ENCODE results near the gene CYRIA. TPM values are rescaled to one million over a fixed set of nuclear protein-coding genes. Genes with fewer than 3 reads are reported as not detected.

Gene CYRIA
- total RNA-seq, 6 experiments from 2014 or later: 1.6 to 6.3 (median 3.1) TPM

- ATAC-seq (peak in 1 of 4 donors; percentile 34), DNase-seq (no peak)
- 60% methylated on average over 1 of the region's 3 CpGs for WGBS (ENCODE audit: insufficient coverage, low coverage, low lambda C conversion rate, missing lambda C conversion rate)
- TF ChIP-seq POLR2A (IDR thresholded peaks at IDR 0.05): no peak
- TF ChIP-seq CTCF (IDR thresholded peaks at IDR 0.05): no peak
- intact Hi-C loops (cut with DNase I): no loop called here
- H3K27ac ChIP-seq: peak overlapping the region in 2 of 3 donors; percentile 53 to 68
- no peak overlapping the region for H3K4me3 ChIP-seq
- H3K4me1 ChIP-seq: peaks cover 0 to 14% (median 0%) of the 10 kb centered on the region in 4 donors
- H3K36me3 ChIP-seq: no peaks in the 10 kb centered on the region
- H3K27me3 ChIP-seq: no peaks in the 10 kb centered on the region
- H3K9me3 ChIP-seq: no peaks in the 10 kb centered on the region
Observed at GRCh38 chr2:16626497-16626896, 39.1 kb downstream of the CYRIA start.

- TF ChIP-seq POLR2A (IDR thresholded peaks at IDR 0.05) (no peak), CTCF (IDR thresholded peaks at IDR 0.05) (no peak)
- Histone ChIP-seq H3K27ac (peak overlapping the region; percentile 34 to 68 (median 53)), H3K9me3 (no peaks in the 10 kb centered on the region), H3K4me3 (no peak overlapping the region), H3K4me1 (peaks cover 0 to 14% (median 0%) of the 10 kb centered on the region in 4 donors), H3K36me3 (no peaks in the 10 kb centered on the region), H3K27me3 (no peaks in the 10 kb centered on the region)
- WGBS (ENCODE audit: insufficient coverage, low coverage, low lambda C conversion rate, missing lambda C conversion rate): 55% methylated on average over 2 of the region's 2 CpGs
- intact Hi-C loops (cut with DNase I): no loop called here
- ATAC-seq: no peak
- no peak for DNase-seq
Observed at GRCh38 chr2:16625759-16626158, 39.9 kb downstream of the CYRIA start.

GRCh38 chr2:16625201-16625729 is 40.4 kb downstream of the CYRIA start:
- peaks cover 0 to 14% (median 0%) of the 10 kb centered on the region in 4 donors for H3K4me1 ChIP-seq
- WGBS (ENCODE audit: insufficient coverage, low coverage, low lambda C conversion rate, missing lambda C conversion rate): 43% methylated on average over 4 of the region's 5 CpGs
- intact Hi-C loops (cut with DNase I): no loop called here
- no peaks in the 10 kb centered on the region for H3K27me3 ChIP-seq
- peak; percentile 53 to 66 (median 62) for ATAC-seq
- no peak for DNase-seq
- no peaks in the 10 kb centered on the region for H3K36me3 ChIP-seq
- H3K27ac ChIP-seq: peak overlapping the region; percentile 34 to 68 (median 53)
- TF ChIP-seq CTCF (IDR thresholded peaks at IDR 0.05) (no peak), POLR2A (IDR thresholded peaks at IDR 0.05) (no peak)
- H3K4me3 ChIP-seq: no peak overlapping the region
- H3K9me3 ChIP-seq: no peaks in the 10 kb centered on the region

GRCh38 chr2:16624436-16624780 is 41.2 kb downstream of the CYRIA start:
- Histone ChIP-seq H3K4me3 (no peak overlapping the region), H3K9me3 (no peaks in the 10 kb centered on the region)
- no peak for TF ChIP-seq CTCF (IDR thresholded peaks at IDR 0.05)
- no peak for TF ChIP-seq POLR2A (IDR thresholded peaks at IDR 0.05)

More at GRCh38 chr2:16624436-16624780, 41.2 kb downstream of the CYRIA start:
- H3K4me1 ChIP-seq: peaks cover 0 to 14% (median 0%) of the 10 kb centered on the region in 4 donors
- intact Hi-C loops (cut with DNase I): no loop called here
- ATAC-seq (peak in 1 of 4 donors; percentile 9), DNase-seq (no peak)
- H3K27me3 ChIP-seq: no peaks in the 10 kb centered on the region
- 23% methylated on average over 1 of the region's 1 CpG for WGBS (ENCODE audit: insufficient coverage, low coverage, low lambda C conversion rate, missing lambda C conversion rate)
- no peaks in the 10 kb centered on the region for H3K36me3 ChIP-seq
- H3K27ac ChIP-seq: peak overlapping the region in 2 of 3 donors; percentile 53 to 68
